HepG2 (cell line): ENCODE data around the gene DUS1L. TPM values are rescaled to one million over a fixed set of nuclear protein-coding genes. Genes with fewer than 3 reads are reported as not detected.
A peak's percentile ranks its signal among the peaks of the same experiment; 100 is the strongest.

Experiments
- ATAC-seq: fragments of 200-7000 bp; cut with Tn5 transposase; 3 replicates; pipeline ENCODE4 v1.9.1; 2020; ENCODE audit warnings: mild to moderate bottlenecking, moderate library complexity
- BruUV-seq: library from RNA; stranded (reverse); fragments of 400-500 nt; replicated peaks from 2 replicates; lab custom pipeline; 2021; lab: Mats Ljungman, UMichigan
- CTCF ChIA-PET: fragments of 300-600 bp; formaldehyde crosslinking; extraction: SDS; loops from one replicate; lab custom pipeline; 2021; ENCODE audit warnings: low total read pairs, inconsistent platforms, low intra/inter-chr PET ratio; lab: Yijun Ruan, JAX
- POLR2A ChIA-PET: fragments of 350-600 bp; sonication (Branson Sonifier 250); formaldehyde crosslinking; loops from one replicate; lab custom pipeline; 2020; ENCODE audit warnings: antibody characterized with exemption, inconsistent platforms; lab: Yijun Ruan, JAX
- DNase-seq: peaks from one replicate; pipeline ENCODE4 v3.0.0-alpha.2; 2015; ENCODE audit warnings: low spot score
- FAIRE-seq: peaks from 3 replicates; lab custom pipeline; 2011; peaks lifted over from hg19 to GRCh38; lab: Jason Lieb, UNC
- H2AFZ ChIP-seq: one replicate; pipeline ENCODE4 v1.6.1; 2011; ENCODE audit warnings: low read length, inconsistent platforms
- H3K27ac ChIP-seq: fragments of 300-600 bp; 3 replicates; pipeline ENCODE4 v1.8.0; 2011; ENCODE audit warnings: mixed run types, mild to moderate bottlenecking, mixed read lengths, low read length, inconsistent platforms; ENCODE audit not compliant: insufficient read depth; ENCODE audit errors: extremely low read length
- H3K27me3 ChIP-seq, 2 experiments: fragments of 200-600 bp in 1 of 2; 2 replicates in 1 of 2; 3 replicates in 1 of 2; pipeline versions ENCODE4 v1.6.0 to v1.8.0; 2011; ENCODE audit warnings: low read length in 2 of 2, mild to moderate bottlenecking in 2 of 2, moderate library complexity in 2 of 2, inconsistent platforms in 1 of 2; ENCODE audit not compliant: insufficient read depth in 2 of 2, control insufficient read depth in 1 of 2
- H3K36me3 ChIP-seq, 2 experiments: fragments of 200-600 bp in 1 of 2; replicated peaks in 1 of 2; 2 replicates in 1 of 2; 3 replicates in 1 of 2; pipeline versions ENCODE4 v1.5.1 to v1.8.0; 2011; ENCODE audit warnings: low read length in 2 of 2, inconsistent platforms in 1 of 2; ENCODE audit not compliant: insufficient read depth in 2 of 2, control insufficient read depth in 1 of 2
- H3K4me1 ChIP-seq: 2 replicates; pipeline ENCODE4 v1.5.1; 2012; ENCODE audit warnings: low read length, inconsistent platforms; ENCODE audit not compliant: insufficient read depth
- H3K4me2 ChIP-seq: 2 replicates; pipeline ENCODE4 v1.6.0; 2011; ENCODE audit warnings: low read depth, low read length, inconsistent platforms
- H3K4me3 ChIP-seq, 3 experiments: fragments of 200-600 bp in 1 of 3; sonication (generic), shearing (Covaris generic) in 1 of 3; replicated peaks in 1 of 3; 2 replicates each; pipeline ENCODE4 v1.5.1; 2011 to 2016; ENCODE audit warnings: low read length in 3 of 3, inconsistent platforms in 2 of 3, low read depth in 2 of 3, mild to moderate bottlenecking in 2 of 3, control low read depth in 1 of 3, mixed read lengths in 1 of 3; ENCODE audit not compliant: insufficient read depth in 1 of 3
- H3K79me2 ChIP-seq: one replicate; pipeline ENCODE4 v1.6.1; 2011; ENCODE audit warnings: low read length, inconsistent platforms; ENCODE audit not compliant: insufficient read depth
- H3K9ac ChIP-seq: 2 replicates; pipeline ENCODE4 v1.6.0; 2011; ENCODE audit warnings: mild to moderate bottlenecking, low read depth, low read length, inconsistent platforms; ENCODE audit not compliant: insufficient read depth
- H3K9me3 ChIP-seq: 2 replicates; pipeline ENCODE4 v1.5.1; 2012; ENCODE audit warnings: mild to moderate bottlenecking, low read length
- H4K20me1 ChIP-seq: 2 replicates; pipeline ENCODE4 v1.6.0; 2011; ENCODE audit warnings: inconsistent platforms, mild to moderate bottlenecking, low read length, moderate library complexity; ENCODE audit not compliant: insufficient read depth
- AGO1 ChIP-seq: fragments of 200-400 bp; formaldehyde crosslinking; IDR thresholded peaks from 2 replicates; pipeline ENCODE4 v1.6.1; 2017; ENCODE audit warnings: mild to moderate bottlenecking, low read depth, low read length, moderate library complexity; ENCODE audit not compliant: poor library complexity, severe bottlenecking
- IRF9 ChIP-seq: sonication (generic); formaldehyde crosslinking; IDR thresholded peaks from 2 replicates; pipeline ENCODE4 v1.8.0; 2022; ENCODE audit warnings: missing genetic modification reagents, mild to moderate bottlenecking, borderline replicate concordance
- PHF21A ChIP-seq: sonication (generic); formaldehyde crosslinking; IDR thresholded peaks from 2 replicates; pipeline ENCODE4 v1.5.0; 2020; ENCODE audit warnings: mild to moderate bottlenecking, missing genetic modification reagents
- POLR2A ChIP-seq, 2 experiments: IDR thresholded peaks; 2 replicates each; pipeline ENCODE4 v1.6.1; 2011; ENCODE audit warnings: low read depth in 2 of 2, low read length in 2 of 2, mild to moderate bottlenecking in 1 of 2, moderate library complexity in 1 of 2; ENCODE audit not compliant: insufficient read depth in 1 of 2
- PRMT3 ChIP-seq: sonication (generic); formaldehyde crosslinking; IDR thresholded peaks from 2 replicates; pipeline ENCODE4 v1.8.1; 2022; ENCODE audit warnings: low read depth, mild to moderate bottlenecking, moderate library complexity, missing genetic modification reagents, borderline replicate concordance
- RARG ChIP-seq: sonication (generic); formaldehyde crosslinking; IDR thresholded peaks from 2 replicates; pipeline ENCODE4 v1.4.0; 2020; ENCODE audit warnings: low read depth, mild to moderate bottlenecking, missing genetic modification reagents
- TFDP1 ChIP-seq: IDR thresholded peaks from 2 replicates; pipeline ENCODE4 v1.6.1; 2016; ENCODE audit warnings: missing compliant biosample characterization, missing genetic modification reagents, borderline replicate concordance
- ZKSCAN1 ChIP-seq: fragments of 150-350 bp; IDR thresholded peaks from 2 replicates; pipeline ENCODE4 v1.6.1; 2014; ENCODE audit warnings: low read length
- ZNF318 ChIP-seq: sonication (generic); formaldehyde crosslinking; IDR thresholded peaks from 2 replicates; pipeline ENCODE4 v1.4.0; 2020; ENCODE audit warnings: mild to moderate bottlenecking, missing genetic modification reagents
- ZNF354B ChIP-seq: sonication (generic); formaldehyde crosslinking; IDR thresholded peaks from 2 replicates; pipeline ENCODE4 v1.8.0; 2022; ENCODE audit warnings: mild to moderate bottlenecking, missing genetic modification reagents
- ZNF441 ChIP-seq: sonication (generic); formaldehyde crosslinking; IDR thresholded peaks from 2 replicates; pipeline ENCODE4 v1.7.0; 2021; ENCODE audit warnings: missing genetic modification reagents, borderline replicate concordance
- ZNF557 ChIP-seq: sonication (generic); formaldehyde crosslinking; IDR thresholded peaks from 2 replicates; pipeline ENCODE4 v1.4.0; 2020; ENCODE audit warnings: missing genetic modification reagents
- ZSCAN31 ChIP-seq: sonication (generic); formaldehyde crosslinking; IDR thresholded peaks from 2 replicates; pipeline ENCODE4 v1.5.0; 2020; ENCODE audit warnings: low read depth, mild to moderate bottlenecking, missing genetic modification reagents
- WGBS: methylation state at CpG from one replicate; pipeline ENCODE4 v1.1.6; 2017; ENCODE audit warnings: low lambda C conversion rate; 5-methylcytosine and 5-hydroxymethylcytosine counted together
- in situ Hi-C: cut with HindIII; loops from 2 replicates; pipeline ENCODE4 v1.10.0; 2017; ENCODE audit warnings: low pct_unique_long_range_greater_than_20kb; ENCODE audit not compliant: extremely low pct_ligation_motif_present
- intact Hi-C: fragments of 100-400 bp; cut with micrococcal nuclease; formaldehyde crosslinking; loops from one replicate; pipeline ENCODE4 v1.10.0; 2022; ENCODE audit not compliant: unreplicated experiment
- polyA plus RNA-seq, 8 experiments: library from polyadenylated mRNA; depleted of rRNA in 3 of 8; stranded (reverse) in 7 of 8; unstranded in 1 of 8; fragments of >200 nt; fragmentation: Illumina TruSeq in 4 of 8; extraction: Trizol in 4 of 8; gene quantifications; 2 replicates each; pipeline versions ENCODE4 v1.2.1 to v1.2.3, GENCODE V29; 2011 to 2016; ENCODE audit warnings: low read depth in 4 of 8, missing spikeins in 1 of 8, mixed read lengths in 1 of 8; ENCODE audit not compliant: insufficient read depth in 1 of 8
- total RNA-seq, 5 experiments: library from RNA; depleted of rRNA; stranded (reverse); fragments of >200 nt; fragmentation: Illumina TruSeq; extraction: Trizol; gene quantifications; 2 replicates each; pipeline ENCODE4 v1.2.3, GENCODE V29; 2016; ENCODE audit warnings: low read depth in 1 of 5

The DUS1L gene
- total and polyA plus RNA-seq, 2 of the 13 experiments (the other 11 are each of a cell fraction or from before 2014, with no cell fraction given) = 81.0 to 109 TPM

- 97% methylated on average over 30 of the region's 38 CpGs for WGBS
- H3K27ac ChIP-seq = no peak overlapping the region
- in situ Hi-C loops = no loop called here
- H3K27me3 ChIP-seq = no peaks in the 10 kb centered on the region
- peaks cover 16 to 21% of the 10 kb centered on the region in 2 experiments for H3K36me3 ChIP-seq
- CTCF ChIA-PET = no interaction called here
- peaks cover 20% of the 10 kb centered on the region for H4K20me1 ChIP-seq
- intact Hi-C loops = no loop called here
- FAIRE-seq = no peak
- peaks cover 29% of the 10 kb centered on the region for H3K4me1 ChIP-seq
- no peak overlapping the region for H2AFZ ChIP-seq
- ATAC-seq = no peak
- H3K79me2 ChIP-seq = peaks cover 13% of the 10 kb centered on the region
- no peaks in the 10 kb centered on the region for H3K9me3 ChIP-seq
- no TSS peak for BruUV-seq
- POLR2A ChIA-PET = interaction anchor here (1.5 to 6.2 kb wide), 2 partner anchors 11 to 23 kb away, joined by 3 to 112 read pairs; partner anchors contain the start of genes CENPX and LRRC45
- no peak overlapping the region for H3K9ac ChIP-seq
- H3K4me3 ChIP-seq = no peak overlapping the region
- DNase-seq = no peak
- no peak overlapping the region for H3K4me2 ChIP-seq
- no peak for TF ChIP-seq ZNF354B (CRISPR knock-in tag)
- peak; percentile 87 for TF ChIP-seq AGO1
- TF ChIP-seq ZNF318 = no peak
- TF ChIP-seq RARG = no peak
- TF ChIP-seq POLR2A (IDR thresholded peaks at IDR 0.05; ENCODE audit: insufficient read depth in 1 of 2, low read depth in 2 of 2, low read length in 2 of 2) = peak in 1 of 2 experiments; percentile 3; a peak in 1 of 4 replicates
- no peak for TF ChIP-seq PRMT3 (CRISPR knock-in tag)
- no peak for TF ChIP-seq ZNF441 (CRISPR knock-in tag)
- TF ChIP-seq ZNF557 = no peak
- TF ChIP-seq ZKSCAN1 = no peak
- no peak for TF ChIP-seq ZSCAN31 (CRISPR knock-in tag)
- TF ChIP-seq PHF21A = no peak
- no peak for TF ChIP-seq TFDP1 (CRISPR knock-in tag)
- TF ChIP-seq IRF9 (CRISPR knock-in tag) = no peak
These were observed 32.1 kb downstream of the DUS1L start for GRCh38 chr17:82033359-82034085.
